ENCODE measurements around the gene GALNT14. TPM values are rescaled to one million over a fixed set of nuclear protein-coding genes. Genes with fewer than 3 reads are reported as not detected.
"Not testable (repeated sequence)": the region's sequence is repeated elsewhere in the genome, so short reads cannot be mapped to it uniquely, and the experiment has no call there.

GALNT14 gene
- total RNA-seq (2014; rRNA removed; shearing (Covaris generic)): 0.43 TPM in 1 of 2 replicates, not detected in the other

GRCh38 chr2:31138037-31138962, at the start of gene GALNT14:
TSS of gene GALNT14 (minus strand) at chr2:31138440. CDS start at chr2:31138086, 354 bp downstream.
- in situ Hi-C loops (cut with HindIII; ENCODE audit: low sequenced_read_pairs): no loop called here

GRCh38 chr2:31187166-31187565, 48.9 kb upstream of the GALNT14 start:
- in situ Hi-C loops (cut with HindIII; ENCODE audit: low sequenced_read_pairs): no loop called here
- no peak for DNase-seq (ENCODE audit: low spot score)

More at GRCh38 chr2:31138037-31138962, at the start of gene GALNT14:
- DNase-seq (ENCODE audit: low spot score): peak; percentile 34

GRCh38 chr2:31183973-31184372, 45.7 kb upstream of the GALNT14 start:
- in situ Hi-C loops (cut with HindIII; ENCODE audit: low sequenced_read_pairs); DNase-seq (ENCODE audit: low spot score): not testable (repeated sequence)

- DNase-seq (ENCODE audit: low spot score): no peak
These were observed 38.5 kb upstream of the GALNT14 start for GRCh38 chr2:31176742-31177141.

GRCh38 chr2:31171142-31171541, 32.9 kb upstream of the GALNT14 start:
- in situ Hi-C loops (cut with HindIII; ENCODE audit: low sequenced_read_pairs): no loop called here

More at GRCh38 chr2:31176742-31177141, 38.5 kb upstream of the GALNT14 start:
- in situ Hi-C loops (cut with HindIII; ENCODE audit: low sequenced_read_pairs): no loop called here

GRCh38 chr2:31170071-31170698, 31.9 kb upstream of the GALNT14 start:
- DNase-seq (ENCODE audit: low spot score): peak; percentile 88
- in situ Hi-C loops (cut with HindIII; ENCODE audit: low sequenced_read_pairs): no loop called here

More at GRCh38 chr2:31171142-31171541, 32.9 kb upstream of the GALNT14 start:
- no peak for DNase-seq (ENCODE audit: low spot score)

- in situ Hi-C loops (cut with HindIII; ENCODE audit: low sequenced_read_pairs): no loop called here
These were observed 30.1 kb upstream of the GALNT14 start for GRCh38 chr2:31168291-31168690.

GRCh38 chr2:31166925-31167324, 28.7 kb upstream of the GALNT14 start:
- DNase-seq (ENCODE audit: low spot score): no peak
- in situ Hi-C loops (cut with HindIII; ENCODE audit: low sequenced_read_pairs): no loop called here

More at GRCh38 chr2:31168291-31168690, 30.1 kb upstream of the GALNT14 start:
- no peak for DNase-seq (ENCODE audit: low spot score)

GRCh38 chr2:31163011-31163539, 24.8 kb upstream of the GALNT14 start:
- in situ Hi-C loops (cut with HindIII; ENCODE audit: low sequenced_read_pairs): no loop called here
- no peak for DNase-seq (ENCODE audit: low spot score)

- in situ Hi-C loops (cut with HindIII; ENCODE audit: low sequenced_read_pairs): no loop called here
- DNase-seq (ENCODE audit: low spot score): no peak
These were observed 23.4 kb upstream of the GALNT14 start for GRCh38 chr2:31161637-31162036.

GRCh38 chr2:31151501-31151900, 13.3 kb upstream of the GALNT14 start:
- in situ Hi-C loops (cut with HindIII; ENCODE audit: low sequenced_read_pairs): no loop called here

GRCh38 chr2:31150120-31150670, 12.0 kb upstream of the GALNT14 start:
- DNase-seq (ENCODE audit: low spot score): no peak
- in situ Hi-C loops (cut with HindIII; ENCODE audit: low sequenced_read_pairs): no loop called here

More at GRCh38 chr2:31151501-31151900, 13.3 kb upstream of the GALNT14 start:
- DNase-seq (ENCODE audit: low spot score): no peak

- in situ Hi-C loops (cut with HindIII; ENCODE audit: low sequenced_read_pairs): no loop called here
- DNase-seq (ENCODE audit: low spot score): no peak
These were observed 10.3 kb upstream of the GALNT14 start for GRCh38 chr2:31148514-31148913.

- no peak for DNase-seq (ENCODE audit: low spot score)
- in situ Hi-C loops (cut with HindIII; ENCODE audit: low sequenced_read_pairs): no loop called here
These were observed 9.4 kb upstream of the GALNT14 start for GRCh38 chr2:31147645-31148044.

GRCh38 chr2:31142110-31142509, 3.9 kb upstream of the GALNT14 start:
- in situ Hi-C loops (cut with HindIII; ENCODE audit: low sequenced_read_pairs): no loop called here

GRCh38 chr2:31141443-31142085, 3.3 kb upstream of the GALNT14 start:
- DNase-seq (ENCODE audit: low spot score): peak; percentile 51
- in situ Hi-C loops (cut with HindIII; ENCODE audit: low sequenced_read_pairs): no loop called here

More at GRCh38 chr2:31142110-31142509, 3.9 kb upstream of the GALNT14 start:
- no peak for DNase-seq (ENCODE audit: low spot score)

GRCh38 chr2:31140151-31140550, 1.9 kb upstream of the GALNT14 start:
- peak; percentile 78 for DNase-seq (ENCODE audit: low spot score)
- in situ Hi-C loops (cut with HindIII; ENCODE audit: low sequenced_read_pairs): no loop called here

- no peak for DNase-seq (ENCODE audit: low spot score)
- in situ Hi-C loops (cut with HindIII; ENCODE audit: low sequenced_read_pairs): no loop called here
These were observed 1.4 kb upstream of the GALNT14 start for GRCh38 chr2:31139671-31140070.
